CD14-positive monocyte (primary cell): Measurements from ENCODE around the gene SMAD2. TPM values are rescaled to one million over a fixed set of nuclear protein-coding genes. Genes with fewer than 3 reads are reported as not detected.
A peak's percentile ranks its signal among the peaks of the same experiment; 100 is the strongest.

Experiments
- DNase-seq, 3 donors: peaks; one replicate each; pipeline ENCODE4 v3.0.0-alpha.2; 2011 to 2022
- H2AFZ ChIP-seq: 2 replicates; pipeline ENCODE4 v1.6.0; 2012; ENCODE audit warnings: mild to moderate bottlenecking, low read depth, low read length, inconsistent platforms; ENCODE audit not compliant: insufficient read depth, poor library complexity, severe bottlenecking
- H3K27ac ChIP-seq, 2 donors: 1 replicate in 1 of 2; 2 replicates in 1 of 2; pipeline ENCODE4 v1.5.1; 2012 to 2013; ENCODE audit warnings: low read length in 2 of 2, control low read depth in 1 of 2, inconsistent platforms in 1 of 2, low read depth in 1 of 2, mild to moderate bottlenecking in 1 of 2
- H3K27me3 ChIP-seq, 2 donors: one replicate each; pipeline versions ENCODE4 v1.6.0 to v1.6.1; 2011 to 2013; ENCODE audit warnings: low read length in 2 of 2; ENCODE audit not compliant: control insufficient read depth in 2 of 2, insufficient read depth in 2 of 2
- H3K36me3 ChIP-seq, 2 donors: replicated peaks in 1 of 2; 1 replicate in 1 of 2; 2 replicates in 1 of 2; pipeline versions ENCODE4 v1.5.1 to v1.6.1; 2012 to 2013; ENCODE audit warnings: low read length in 2 of 2, control low read depth in 1 of 2, inconsistent platforms in 1 of 2, mild to moderate bottlenecking in 1 of 2; ENCODE audit not compliant: insufficient read depth in 2 of 2, control insufficient read depth in 1 of 2
- H3K4me1 ChIP-seq, 2 donors: 1 replicate in 1 of 2; 2 replicates in 1 of 2; pipeline versions ENCODE4 v1.5.1 to v1.6.1; 2012 to 2013; ENCODE audit warnings: low read length in 2 of 2, control low read depth in 1 of 2, inconsistent platforms in 1 of 2, mild to moderate bottlenecking in 1 of 2, moderate library complexity in 1 of 2; ENCODE audit not compliant: insufficient read depth in 2 of 2, control insufficient read depth in 1 of 2
- H3K4me2 ChIP-seq: replicated peaks from 2 replicates; pipeline ENCODE3; 2012; ENCODE audit warnings: low read length, moderate library complexity, mild to moderate bottlenecking; ENCODE audit not compliant: poor library complexity, severe bottlenecking; ENCODE audit errors: extremely low read depth
- H3K4me3 ChIP-seq, 3 experiments: fragments of 200-600 bp in 1 of 3; sonication (generic) in 1 of 3; replicated peaks in 1 of 3; 1 replicate in 2 of 3; 2 replicates in 1 of 3; pipeline ENCODE4 v1.5.1; 2011 to 2013; ENCODE audit warnings: low read length in 3 of 3, mild to moderate bottlenecking in 3 of 3, control low read depth in 2 of 3, low read depth in 2 of 3, inconsistent platforms in 1 of 3, moderate library complexity in 1 of 3
- H3K79me2 ChIP-seq: 2 replicates; pipeline ENCODE4 v1.6.0; 2012; ENCODE audit warnings: mild to moderate bottlenecking, control low read depth, inconsistent platforms, low read length, moderate library complexity; ENCODE audit not compliant: insufficient read depth
- H3K9ac ChIP-seq: 2 replicates; pipeline ENCODE4 v1.6.0; 2017; ENCODE audit warnings: low read length, mild to moderate bottlenecking; ENCODE audit not compliant: insufficient read depth, poor library complexity, severe bottlenecking
- H3K9me3 ChIP-seq, 2 donors: replicated peaks in 1 of 2; 1 replicate in 1 of 2; 2 replicates in 1 of 2; pipeline versions ENCODE4 v1.5.1 to v1.6.1; 2012 to 2013; ENCODE audit warnings: low read length in 2 of 2, control low read depth in 1 of 2; ENCODE audit not compliant: control insufficient read depth in 1 of 2, insufficient read depth in 1 of 2
- H4K20me1 ChIP-seq: 2 replicates; pipeline ENCODE4 v1.6.0; 2012; ENCODE audit warnings: mild to moderate bottlenecking, low read length, control low read depth, moderate library complexity; ENCODE audit not compliant: insufficient read depth
- H3K27ac Mint-ChIP-seq, 7 donors: one replicate each; pipeline ENCODE4 v1.8.0; 2020; ENCODE audit warnings: mild to moderate bottlenecking in 7 of 7, mixed read lengths in 7 of 7, moderate library complexity in 6 of 7, inconsistent platforms in 2 of 7
- H3K27me3 Mint-ChIP-seq, 3 donors: one replicate each; pipeline ENCODE4 v1.8.0; 2021 to 2022; ENCODE audit warnings: low read depth in 3 of 3, mild to moderate bottlenecking in 3 of 3, mixed read lengths in 3 of 3, moderate library complexity in 3 of 3, inconsistent platforms in 1 of 3
- H3K36me3 Mint-ChIP-seq, 2 donors: one replicate each; pipeline ENCODE4 v1.8.0; 2020; ENCODE audit warnings: mixed read lengths in 2 of 2, inconsistent platforms in 1 of 2, mild to moderate bottlenecking in 1 of 2
- H3K4me1 Mint-ChIP-seq: one replicate; pipeline ENCODE4 v1.8.0; 2020; ENCODE audit warnings: mild to moderate bottlenecking, mixed read lengths
- H3K4me3 Mint-ChIP-seq, 2 donors: one replicate each; pipeline ENCODE4 v1.8.0; 2020; ENCODE audit warnings: mild to moderate bottlenecking in 2 of 2, mixed read lengths in 2 of 2, moderate library complexity in 1 of 2
- H3K9me3 Mint-ChIP-seq, 7 donors: one replicate each; pipeline ENCODE4 v1.8.0; 2020 to 2022; ENCODE audit warnings: mixed read lengths in 7 of 7, mild to moderate bottlenecking in 6 of 7, moderate library complexity in 6 of 7, inconsistent platforms in 2 of 7
- CTCF ChIP-seq: fragments of 200-600 bp; IDR thresholded peaks from one replicate; pipeline ENCODE4 v1.8.0; 2022; ENCODE audit warnings: antibody characterized with exemption, mild to moderate bottlenecking
- WGBS: methylation state at CpG from one replicate; pipeline ENCODE4 v1.1.5; 2013; ENCODE audit warnings: missing lambda C conversion rate; ENCODE audit not compliant: insufficient coverage; 5-methylcytosine and 5-hydroxymethylcytosine counted together
- intact Hi-C, 2 donors: fragments of 100-400 bp; cut with micrococcal nuclease; formaldehyde crosslinking; loops; one replicate each; pipeline versions ENCODE4 v1.15.0 to v1.15.1; 2023
- polyA plus RNA-seq, 3 donors: library from polyadenylated mRNA; depleted of rRNA in 1 of 3; unstranded in 2 of 3; stranded (reverse) in 1 of 3; fragments of 300-500 nt in 2 of 3; fragments of >200 nt in 1 of 3; fragmentation: Illumina TruSeq in 2 of 3; gene quantifications; 1 replicate in 2 of 3; 2 replicates in 1 of 3; pipeline ENCODE4 v1.2.3, GENCODE V29; 2012 to 2021

Gene SMAD2
- polyA plus RNA-seq, 3 donors: 48.1 to 72.6 (median 70.6) TPM

DNA sequence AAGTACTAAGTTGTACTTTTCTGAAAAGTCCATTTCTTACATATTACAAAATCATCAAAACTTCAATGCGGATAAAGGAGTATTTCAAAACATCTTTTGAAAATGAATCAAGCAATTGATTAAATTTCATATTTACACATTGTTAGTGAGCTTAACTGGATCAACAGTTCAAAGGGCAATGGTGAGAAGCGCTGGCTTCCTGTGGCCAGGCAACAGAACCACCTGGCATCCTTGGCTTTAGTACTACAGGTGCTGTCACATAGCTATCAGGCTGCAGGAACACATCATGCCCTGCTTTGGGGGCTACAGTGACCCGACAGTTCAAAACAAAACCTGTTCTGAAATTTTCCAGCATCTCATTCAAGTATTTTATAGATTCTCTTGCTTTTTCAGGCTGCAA, 59.2 kb downstream of the SMAD2 start:
- Mint-ChIP-seq H3K4me3 (no peak overlapping the region), H3K36me3 (peaks cover 32 to 50% of the 10 kb centered on the region in 2 donors), H3K4me1 (peaks cover 4% of the 10 kb centered on the region), H3K9me3 (no peaks in the 10 kb centered on the region), H3K27me3 (no peaks in the 10 kb centered on the region), H3K27ac (no peak overlapping the region)
- H3K36me3 ChIP-seq: peaks cover 32 to 62% of the 10 kb centered on the region in 2 donors
- H3K4me2 ChIP-seq: no peak overlapping the region
- peaks cover 51% of the 10 kb centered on the region for H3K79me2 ChIP-seq
- no peaks in the 10 kb centered on the region for H3K4me1 ChIP-seq
- H3K27ac ChIP-seq: peak overlapping the region in 1 of 2 donors; percentile 42
- no peak for DNase-seq
- H2AFZ ChIP-seq: no peak overlapping the region
- peaks cover 78% of the 10 kb centered on the region for H4K20me1 ChIP-seq
- no peaks in the 10 kb centered on the region for H3K9me3 ChIP-seq
- no peak overlapping the region for H3K9ac ChIP-seq
- no peak overlapping the region for H3K4me3 ChIP-seq
- 100% methylated on average over 2 of the region's 3 CpGs for WGBS
- no peak for TF ChIP-seq CTCF
- intact Hi-C loops: no loop called here
- no peaks in the 10 kb centered on the region for H3K27me3 ChIP-seq

GRCh38 chr18:47870605-47871004, 59.9 kb downstream of the SMAD2 start:
- Mint-ChIP-seq H3K9me3 (no peaks in the 10 kb centered on the region), H3K27ac (peak overlapping the region in 1 of 7 donors; percentile 57), H3K4me3 (no peak overlapping the region), H3K4me1 (peaks cover 4% of the 10 kb centered on the region), H3K36me3 (peaks cover 36 to 56% of the 10 kb centered on the region in 2 donors), H3K27me3 (no peaks in the 10 kb centered on the region)
- WGBS: no CpG with 5 or more reads among the region's 1 CpG
- peaks cover 71% of the 10 kb centered on the region for H4K20me1 ChIP-seq
- no peak overlapping the region for H3K4me3 ChIP-seq
- H3K27me3 ChIP-seq: no peaks in the 10 kb centered on the region
- H3K9me3 ChIP-seq: no peaks in the 10 kb centered on the region
- H3K4me2 ChIP-seq: no peak overlapping the region
- no peaks in the 10 kb centered on the region for H3K4me1 ChIP-seq
- no peak for DNase-seq
- intact Hi-C loops: no loop called here
- peaks cover 49% of the 10 kb centered on the region for H3K79me2 ChIP-seq
- no peak overlapping the region for H2AFZ ChIP-seq
- peaks cover 36 to 68% of the 10 kb centered on the region in 2 donors for H3K36me3 ChIP-seq
- H3K9ac ChIP-seq: no peak overlapping the region
- TF ChIP-seq CTCF: no peak
- no peak overlapping the region for H3K27ac ChIP-seq
